Measurements from ENCODE around the gene SOS2.

DNA sequence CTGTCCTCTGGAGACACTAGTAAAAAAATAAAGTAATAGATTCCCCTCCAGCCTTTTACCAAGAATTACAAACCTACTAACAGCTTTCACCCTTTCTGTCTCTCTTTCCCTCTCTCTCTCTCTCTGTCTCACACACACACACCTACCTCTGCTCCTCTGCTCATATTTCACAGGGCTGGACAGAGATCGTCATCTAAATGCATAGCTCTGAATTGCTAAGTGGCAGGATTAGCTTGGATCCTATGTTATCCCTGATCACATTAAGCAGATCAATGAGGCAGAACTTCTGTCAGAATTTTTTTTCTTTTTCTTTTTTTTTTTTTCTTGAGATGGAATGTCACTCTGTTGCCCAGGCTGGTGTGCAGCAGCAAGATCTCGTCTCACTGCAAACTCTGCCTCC is 137.9 kb downstream of the SOS2 start:
- TF ChIP-seq, protein P1, sequence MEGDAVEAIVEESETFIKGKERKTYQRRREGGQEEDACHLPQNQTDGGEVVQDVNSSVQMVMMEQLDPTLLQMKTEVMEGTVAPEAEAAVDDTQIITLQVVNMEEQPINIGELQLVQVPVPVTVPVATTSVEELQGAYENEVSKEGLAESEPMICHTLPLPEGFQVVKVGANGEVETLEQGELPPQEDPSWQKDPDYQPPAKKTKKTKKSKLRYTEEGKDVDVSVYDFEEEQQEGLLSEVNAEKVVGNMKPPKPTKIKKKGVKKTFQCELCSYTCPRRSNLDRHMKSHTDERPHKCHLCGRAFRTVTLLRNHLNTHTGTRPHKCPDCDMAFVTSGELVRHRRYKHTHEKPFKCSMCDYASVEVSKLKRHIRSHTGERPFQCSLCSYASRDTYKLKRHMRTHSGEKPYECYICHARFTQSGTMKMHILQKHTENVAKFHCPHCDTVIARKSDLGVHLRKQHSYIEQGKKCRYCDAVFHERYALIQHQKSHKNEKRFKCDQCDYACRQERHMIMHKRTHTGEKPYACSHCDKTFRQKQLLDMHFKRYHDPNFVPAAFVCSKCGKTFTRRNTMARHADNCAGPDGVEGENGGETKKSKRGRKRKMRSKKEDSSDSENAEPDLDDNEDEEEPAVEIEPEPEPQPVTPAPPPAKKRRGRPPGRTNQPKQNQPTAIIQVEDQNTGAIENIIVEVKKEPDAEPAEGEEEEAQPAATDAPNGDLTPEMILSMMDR (IDR thresholded peaks at IDR 0.05; ENCODE audit: low read depth, low read length, poor library complexity, severe bottlenecking): no peak
- TF ChIP-seq EZH2phosphoT487 (IDR thresholded peaks at IDR 0.05; ENCODE audit: borderline replicate concordance, low read length): no peak
